Neuronal stem cell (in vitro differentiated cells): ENCODE results near the gene SNRPF.

Source experiments
- DNase-seq: peaks from one replicate; pipeline ENCODE4 v3.0.0-alpha.2; 2013; ENCODE audit warnings: low spot score
- H2AFZ ChIP-seq: one replicate; pipeline ENCODE4 v1.6.1; 2013; ENCODE audit warnings: mild to moderate bottlenecking, low read length, inconsistent platforms
- H2AK5ac ChIP-seq: 2 replicates; pipeline ENCODE4 v1.6.1; 2013; ENCODE audit warnings: low read depth, mild to moderate bottlenecking, inconsistent platforms, low read length, moderate library complexity, mixed read lengths
- H2BK120ac ChIP-seq: 2 replicates; pipeline ENCODE4 v1.6.1; 2013; ENCODE audit warnings: low read depth, mild to moderate bottlenecking, inconsistent platforms, low read length, moderate library complexity, mixed read lengths
- H2BK12ac ChIP-seq: one replicate; pipeline ENCODE4 v1.6.1; 2013; ENCODE audit warnings: low read length, inconsistent platforms
- H2BK15ac ChIP-seq: 2 replicates; pipeline ENCODE4 v1.6.1; 2013; ENCODE audit warnings: mild to moderate bottlenecking, low read length, inconsistent platforms, mixed read lengths
- H2BK5ac ChIP-seq: one replicate; pipeline ENCODE4 v1.6.1; 2013; ENCODE audit warnings: inconsistent platforms, mild to moderate bottlenecking, low read length, moderate library complexity
- H3K14ac ChIP-seq: one replicate; pipeline ENCODE4 v1.6.1; 2013; ENCODE audit warnings: low read length, inconsistent platforms
- H3K18ac ChIP-seq: 2 replicates; pipeline ENCODE4 v1.6.1; 2013; ENCODE audit warnings: low read length, inconsistent platforms
- H3K23ac ChIP-seq: 2 replicates; pipeline ENCODE4 v1.6.1; 2013; ENCODE audit warnings: low read depth, mild to moderate bottlenecking, mixed read lengths, low read length, inconsistent platforms; ENCODE audit not compliant: poor library complexity
- H3K27ac ChIP-seq: replicated peaks from 3 replicates; pipeline ENCODE4 v1.5.1; 2013; ENCODE audit warnings: low read length, inconsistent platforms
- H3K27me3 ChIP-seq, 3 experiments: 2 replicates each; pipeline ENCODE4 v1.6.1; 2013; ENCODE audit warnings: low read length in 3 of 3, mild to moderate bottlenecking in 2 of 3, inconsistent platforms in 1 of 3, low read depth in 1 of 3, mixed read lengths in 1 of 3, moderate library complexity in 1 of 3; ENCODE audit not compliant: control insufficient read depth in 3 of 3, insufficient read depth in 3 of 3
- H3K36me3 ChIP-seq, 2 donors: replicated peaks in 1 of 2; 2 replicates each; pipeline ENCODE4 v1.6.1; 2013; ENCODE audit warnings: low read length in 2 of 2; ENCODE audit not compliant: control insufficient read depth in 2 of 2, insufficient read depth in 2 of 2
- H3K4ac ChIP-seq: 2 replicates; pipeline ENCODE4 v1.6.1; 2013; ENCODE audit warnings: inconsistent platforms, mild to moderate bottlenecking, low read length, moderate library complexity
- H3K4me1 ChIP-seq, 2 donors: 1 replicate in 1 of 2; 2 replicates in 1 of 2; pipeline ENCODE4 v1.6.1; 2013; ENCODE audit warnings: low read length in 2 of 2, low read depth in 1 of 2; ENCODE audit not compliant: control insufficient read depth in 2 of 2, insufficient read depth in 1 of 2
- H3K4me2 ChIP-seq: one replicate; pipeline ENCODE4 v1.6.1; 2013; ENCODE audit warnings: mild to moderate bottlenecking, low read length, inconsistent platforms; ENCODE audit not compliant: insufficient read depth, poor library complexity, severe bottlenecking
- H3K4me3 ChIP-seq, 2 donors: 2 replicates each; pipeline ENCODE4 v1.5.1; 2013; ENCODE audit warnings: low read length in 2 of 2, mild to moderate bottlenecking in 2 of 2, inconsistent platforms in 1 of 2, moderate library complexity in 1 of 2
- H3K79me1 ChIP-seq: one replicate; pipeline ENCODE4 v1.6.1; 2013; ENCODE audit warnings: low read depth, mild to moderate bottlenecking, inconsistent platforms, low read length, moderate library complexity
- H3K9ac ChIP-seq: one replicate; pipeline ENCODE4 v1.6.1; 2013; ENCODE audit warnings: mild to moderate bottlenecking, low read depth, low read length, inconsistent platforms; ENCODE audit not compliant: poor library complexity
- H3K9me3 ChIP-seq, 2 donors: replicated peaks in 1 of 2; 2 replicates each; pipeline versions ENCODE3 to v1.6.1; 2013; ENCODE audit warnings: low read length in 2 of 2, mild to moderate bottlenecking in 2 of 2, inconsistent platforms in 1 of 2, low read depth in 1 of 2, mixed read lengths in 1 of 2, moderate library complexity in 1 of 2; ENCODE audit not compliant: control insufficient read depth in 2 of 2, insufficient read depth in 1 of 2
- H4K8ac ChIP-seq: one replicate; pipeline ENCODE4 v1.6.1; 2013; ENCODE audit warnings: low read depth, mild to moderate bottlenecking, inconsistent platforms, low read length, moderate library complexity
- H4K91ac ChIP-seq: one replicate; pipeline ENCODE4 v1.6.1; 2013; ENCODE audit warnings: low read length, low read depth, mild to moderate bottlenecking, inconsistent platforms; ENCODE audit not compliant: poor library complexity
- WGBS, 2 donors: extraction: QIAGEN DNeasy Blood & Tissue Kit; methylation state at CpG; one replicate each; pipeline ENCODE4 v1.1.7; 2013; ENCODE audit warnings: missing lambda C conversion rate in 2 of 2, mixed read lengths in 1 of 2; ENCODE audit not compliant: insufficient read length in 2 of 2, insufficient replicate concordance in 1 of 2; ENCODE audit errors: extremely low coverage in 2 of 2; 5-methylcytosine and 5-hydroxymethylcytosine counted together

SNRPF gene

DNA sequence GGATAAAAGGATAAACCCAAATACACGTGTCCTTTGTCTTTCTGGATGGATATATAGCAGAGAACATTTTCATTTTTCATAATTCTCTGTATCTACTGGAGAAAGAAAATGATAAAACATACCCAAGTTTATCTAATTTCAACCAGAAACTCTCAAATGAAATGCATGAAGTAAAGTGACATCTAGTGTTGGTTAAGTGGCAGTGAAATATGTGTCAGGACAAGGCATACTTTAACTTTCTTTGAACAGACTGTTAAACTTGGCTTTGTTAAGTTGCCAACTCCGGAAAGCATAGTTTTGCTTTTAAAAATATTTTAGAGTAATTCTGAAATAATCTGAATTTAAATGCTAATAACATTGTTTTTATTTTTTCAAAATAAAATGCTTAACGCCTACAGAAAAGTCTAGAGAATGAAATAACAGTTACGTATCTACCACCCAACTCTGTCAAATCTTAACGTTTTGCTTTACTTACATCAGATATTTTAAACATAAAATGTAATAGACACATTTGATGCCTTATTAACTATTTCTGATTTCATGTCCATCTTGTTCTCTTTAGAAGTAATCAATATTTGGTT is 43.0 kb upstream of the SNRPF start:
- Histone ChIP-seq H2BK120ac (no peak overlapping the region), H3K14ac (no peak overlapping the region), H3K9me3 (no peaks in the 10 kb centered on the region), H3K9ac (no peak overlapping the region), H3K27ac (no peak overlapping the region), H2BK15ac (no peak overlapping the region), H2AK5ac (no peak overlapping the region), H3K36me3 (no peaks in the 10 kb centered on the region), H3K27me3 (peaks cover 0 to 4% (median 0%) of the 10 kb centered on the region in 3 experiments), H2BK5ac (no peak overlapping the region), H4K8ac (no peak overlapping the region), H3K4ac (no peak overlapping the region), H3K23ac (no peak overlapping the region), H3K4me3 (no peak overlapping the region), H3K79me1 (no peaks in the 10 kb centered on the region), H3K4me2 (no peak overlapping the region), H2BK12ac (no peak overlapping the region), H4K91ac (no peak overlapping the region), H2AFZ (no peak overlapping the region), H3K4me1 (no peaks in the 10 kb centered on the region), H3K18ac (no peak overlapping the region)
- WGBS, 2 donors: no CpG with 5 or more reads among the region's 5 CpGs
- DNase-seq: no peak

DNA sequence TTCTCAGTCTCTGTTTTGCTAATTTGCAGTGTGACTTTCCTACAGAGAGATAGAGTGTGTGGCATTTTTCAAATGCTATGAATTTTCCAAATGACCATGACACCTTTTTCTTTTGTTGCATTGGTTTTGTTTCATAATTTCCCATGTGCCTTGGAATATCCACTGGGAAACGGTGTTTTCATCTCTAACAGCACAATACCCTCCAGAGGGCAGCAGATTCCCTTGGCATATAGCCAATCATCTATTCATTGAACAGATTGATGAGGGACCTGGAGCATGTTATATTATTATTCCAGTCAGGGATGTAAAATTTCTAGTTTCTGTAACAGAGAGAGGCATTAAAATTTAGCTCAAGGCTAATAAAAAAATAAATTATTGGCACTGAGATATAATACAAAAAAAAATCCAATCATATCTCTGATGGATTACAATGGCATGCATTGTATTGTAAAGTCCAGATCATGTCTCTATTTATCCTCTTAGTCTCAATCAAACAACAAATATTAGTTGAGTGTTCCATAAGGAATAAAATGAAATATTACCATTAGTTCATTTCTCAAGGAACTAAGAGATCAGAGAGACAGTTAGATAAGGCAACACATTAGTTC is 38.6 kb upstream of the SNRPF start:
- no peak for DNase-seq
- H4K91ac ChIP-seq: no peak overlapping the region
- H3K27me3 ChIP-seq: peaks cover 0 to 2% (median 0%) of the 10 kb centered on the region in 3 experiments
- H3K23ac ChIP-seq: no peak overlapping the region
- no peak overlapping the region for H3K4me3 ChIP-seq
- H2BK12ac ChIP-seq: no peak overlapping the region
- no peak overlapping the region for H3K4ac ChIP-seq
- H2AFZ ChIP-seq: no peak overlapping the region
- no peak overlapping the region for H2BK15ac ChIP-seq
- no peak overlapping the region for H4K8ac ChIP-seq
- no peak overlapping the region for H3K27ac ChIP-seq
- H3K9ac ChIP-seq: no peak overlapping the region
- H3K18ac ChIP-seq: no peak overlapping the region
- no peaks in the 10 kb centered on the region for H3K9me3 ChIP-seq
- H3K4me2 ChIP-seq: no peak overlapping the region
- H2BK5ac ChIP-seq: no peak overlapping the region
- H3K79me1 ChIP-seq: no peaks in the 10 kb centered on the region
- no CpG with 5 or more reads among the region's 1 CpG for WGBS, 2 donors
- H3K4me1 ChIP-seq: peaks cover 0 to 1% of the 10 kb centered on the region in 2 donors
- H2BK120ac ChIP-seq: no peak overlapping the region
- H2AK5ac ChIP-seq: no peak overlapping the region
- H3K14ac ChIP-seq: no peak overlapping the region
- H3K36me3 ChIP-seq: no peaks in the 10 kb centered on the region

DNA sequence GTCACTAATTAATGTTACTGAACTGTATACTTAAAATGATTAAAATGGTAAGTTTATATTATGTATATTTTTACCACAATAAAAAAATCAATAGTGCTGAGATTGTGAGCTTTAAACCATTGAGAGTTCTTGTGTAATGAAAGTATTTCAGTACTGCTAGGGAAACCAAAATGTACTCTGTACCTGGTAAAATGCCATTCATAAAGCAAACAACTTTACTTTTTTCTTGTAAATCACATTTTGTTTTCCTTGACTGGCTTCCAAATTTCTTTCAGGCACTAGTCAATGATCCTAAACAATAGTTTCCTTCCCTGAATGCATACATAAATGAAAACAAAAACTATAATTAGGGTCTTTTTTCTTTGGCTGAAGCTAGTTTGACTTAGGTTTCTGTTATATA is 29.4 kb upstream of the SNRPF start:
- Histone ChIP-seq H3K9me3 (no peaks in the 10 kb centered on the region), H2BK15ac (no peak overlapping the region), H3K4me2 (no peak overlapping the region), H3K36me3 (no peaks in the 10 kb centered on the region), H2AFZ (no peak overlapping the region), H2BK120ac (no peak overlapping the region), H3K18ac (no peak overlapping the region), H3K23ac (no peak overlapping the region), H3K27me3 (no peaks in the 10 kb centered on the region), H3K14ac (no peak overlapping the region), H3K9ac (no peak overlapping the region), H2BK5ac (no peak overlapping the region), H3K4me1 (peaks cover 7 to 10% of the 10 kb centered on the region in 2 donors), H4K91ac (no peak overlapping the region), H4K8ac (no peak overlapping the region), H3K4me3 (no peak overlapping the region), H2AK5ac (no peak overlapping the region), H3K79me1 (no peaks in the 10 kb centered on the region), H3K4ac (no peak overlapping the region), H3K27ac (no peak overlapping the region), H2BK12ac (no peak overlapping the region)
- no peak for DNase-seq

DNA sequence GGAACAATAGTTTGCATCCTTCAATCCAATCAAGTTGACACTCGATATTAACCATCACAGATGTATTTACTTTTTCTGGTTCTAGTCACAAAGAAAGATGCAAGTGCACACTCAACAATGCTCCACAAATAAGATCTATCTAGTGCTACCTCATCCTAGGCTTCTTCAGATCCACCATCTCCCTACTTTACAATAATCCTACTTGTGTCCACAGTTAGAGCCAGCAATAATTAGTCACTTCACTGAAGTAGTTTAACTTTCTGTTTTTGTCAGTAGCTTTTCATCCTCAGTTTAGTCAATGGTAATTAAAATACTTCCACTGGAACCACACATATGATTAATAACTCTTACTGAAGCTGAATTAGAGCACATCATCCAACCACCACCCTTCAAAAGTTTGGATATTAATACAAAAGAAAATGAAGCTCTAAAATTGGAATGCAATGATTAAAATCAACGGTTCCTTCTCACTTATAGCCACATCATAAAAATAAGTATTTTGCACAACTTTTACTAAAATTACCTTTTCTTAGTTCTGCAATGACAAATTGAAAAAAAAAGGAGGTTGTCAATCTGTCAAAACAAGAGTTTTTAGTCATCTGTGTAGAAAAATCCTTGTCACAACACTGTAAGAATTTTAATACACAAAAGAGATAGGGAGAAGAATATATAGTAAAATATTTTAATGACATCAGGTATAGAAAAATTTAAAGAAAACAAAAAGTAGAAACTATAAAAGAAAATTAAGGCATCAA is 28.2 kb upstream of the SNRPF start:
- WGBS, 2 donors: no CpG with 5 or more reads among the region's 2 CpGs
- no peak overlapping the region for H2BK15ac ChIP-seq

More for the DNA sequence above, 28.2 kb upstream of the SNRPF start:
- no peak overlapping the region for H3K14ac ChIP-seq
- no peak overlapping the region for H3K4ac ChIP-seq
- H2AFZ ChIP-seq: no peak overlapping the region
- peaks cover 7 to 10% of the 10 kb centered on the region in 2 donors for H3K4me1 ChIP-seq
- H3K4me2 ChIP-seq: no peak overlapping the region
- H3K23ac ChIP-seq: no peak overlapping the region
- no peak overlapping the region for H3K9ac ChIP-seq
- H2BK5ac ChIP-seq: no peak overlapping the region
- H3K27me3 ChIP-seq: no peaks in the 10 kb centered on the region
- no peak overlapping the region for H4K8ac ChIP-seq
- no peak overlapping the region for H2AK5ac ChIP-seq
- no peak overlapping the region for H3K18ac ChIP-seq
- no peak overlapping the region for H3K4me3 ChIP-seq
- H2BK12ac ChIP-seq: no peak overlapping the region
- H3K36me3 ChIP-seq: no peaks in the 10 kb centered on the region
- no peak overlapping the region for H3K27ac ChIP-seq
- no peak overlapping the region for H4K91ac ChIP-seq
- H2BK120ac ChIP-seq: no peak overlapping the region
- DNase-seq: no peak
- H3K79me1 ChIP-seq: no peaks in the 10 kb centered on the region
- no peaks in the 10 kb centered on the region for H3K9me3 ChIP-seq
